GM06990 (cell line): Measurements from ENCODE around the gene FANCG.

ENCODE experiments used
- DNase-seq: peaks from one replicate; pipeline ENCODE4 v3.0.0-alpha.2; 2011; ENCODE audit not compliant: insufficient read length; ENCODE audit errors: extremely low read depth
- H3K27me3 ChIP-seq: replicated peaks from 2 replicates; pipeline ENCODE4 v1.6.0; 2011; ENCODE audit warnings: low read length; ENCODE audit not compliant: control insufficient read depth, insufficient read depth
- H3K36me3 ChIP-seq: 2 replicates; pipeline ENCODE4 v1.5.1; 2011; ENCODE audit warnings: low read length; ENCODE audit not compliant: control insufficient read depth, insufficient read depth
- H3K4me3 ChIP-seq: replicated peaks from 2 replicates; pipeline ENCODE4 v1.5.1; 2011; ENCODE audit warnings: low read depth, mild to moderate bottlenecking, control low read depth, low read length
- TF ChIP-seq, protein P1 (sequence below): IDR thresholded peaks from 2 replicates; pipeline ENCODE4 v1.5.1; 2011; ENCODE audit warnings: low read length, control low read depth, mild to moderate bottlenecking, inconsistent platforms; ENCODE audit not compliant: insufficient read depth, poor library complexity, severe bottlenecking

FANCG gene

DNA sequence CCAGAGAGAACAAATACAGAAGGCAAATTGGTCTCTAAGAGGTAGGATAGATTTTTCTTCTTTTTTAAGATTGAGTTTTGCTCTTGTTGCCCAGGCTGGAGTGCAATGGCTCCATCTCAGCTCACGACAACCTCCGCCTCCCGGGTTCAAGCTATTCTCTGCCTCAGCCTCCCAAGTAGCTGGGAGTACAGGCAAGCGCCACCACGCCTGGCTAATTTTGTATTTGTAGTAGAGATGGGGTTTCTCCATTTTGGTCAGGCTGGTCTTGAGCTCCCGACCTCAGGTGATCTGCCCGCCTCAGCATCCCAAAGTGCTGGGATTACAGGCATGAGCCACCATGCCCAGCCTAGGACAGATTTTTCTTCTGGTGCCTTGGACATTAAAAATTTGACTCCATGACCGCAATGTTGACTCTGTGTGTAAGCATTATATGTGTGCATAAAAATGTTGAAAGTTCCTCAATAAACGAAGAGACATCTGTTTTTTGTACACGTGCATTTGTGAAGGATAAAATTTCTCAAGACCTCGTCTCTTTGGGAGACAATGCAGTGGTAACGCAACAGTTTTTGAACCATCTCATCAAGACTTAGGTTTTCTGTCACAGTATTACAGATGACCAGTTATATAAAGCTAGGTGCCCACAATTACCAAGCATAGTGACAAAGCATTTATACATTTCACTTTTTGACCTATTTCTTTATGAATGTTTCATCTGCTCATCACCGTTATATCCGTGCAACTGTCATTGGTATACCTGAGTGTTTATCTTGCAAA is 24.7 kb downstream of the FANCG start:
- Histone ChIP-seq H3K4me3 (no peak overlapping the region), H3K27me3 (no peaks in the 10 kb centered on the region), H3K36me3 (peaks cover 30% of the 10 kb centered on the region)
- DNase-seq = no peak
- TF ChIP-seq, protein P1, sequence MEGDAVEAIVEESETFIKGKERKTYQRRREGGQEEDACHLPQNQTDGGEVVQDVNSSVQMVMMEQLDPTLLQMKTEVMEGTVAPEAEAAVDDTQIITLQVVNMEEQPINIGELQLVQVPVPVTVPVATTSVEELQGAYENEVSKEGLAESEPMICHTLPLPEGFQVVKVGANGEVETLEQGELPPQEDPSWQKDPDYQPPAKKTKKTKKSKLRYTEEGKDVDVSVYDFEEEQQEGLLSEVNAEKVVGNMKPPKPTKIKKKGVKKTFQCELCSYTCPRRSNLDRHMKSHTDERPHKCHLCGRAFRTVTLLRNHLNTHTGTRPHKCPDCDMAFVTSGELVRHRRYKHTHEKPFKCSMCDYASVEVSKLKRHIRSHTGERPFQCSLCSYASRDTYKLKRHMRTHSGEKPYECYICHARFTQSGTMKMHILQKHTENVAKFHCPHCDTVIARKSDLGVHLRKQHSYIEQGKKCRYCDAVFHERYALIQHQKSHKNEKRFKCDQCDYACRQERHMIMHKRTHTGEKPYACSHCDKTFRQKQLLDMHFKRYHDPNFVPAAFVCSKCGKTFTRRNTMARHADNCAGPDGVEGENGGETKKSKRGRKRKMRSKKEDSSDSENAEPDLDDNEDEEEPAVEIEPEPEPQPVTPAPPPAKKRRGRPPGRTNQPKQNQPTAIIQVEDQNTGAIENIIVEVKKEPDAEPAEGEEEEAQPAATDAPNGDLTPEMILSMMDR = no peak

DNA sequence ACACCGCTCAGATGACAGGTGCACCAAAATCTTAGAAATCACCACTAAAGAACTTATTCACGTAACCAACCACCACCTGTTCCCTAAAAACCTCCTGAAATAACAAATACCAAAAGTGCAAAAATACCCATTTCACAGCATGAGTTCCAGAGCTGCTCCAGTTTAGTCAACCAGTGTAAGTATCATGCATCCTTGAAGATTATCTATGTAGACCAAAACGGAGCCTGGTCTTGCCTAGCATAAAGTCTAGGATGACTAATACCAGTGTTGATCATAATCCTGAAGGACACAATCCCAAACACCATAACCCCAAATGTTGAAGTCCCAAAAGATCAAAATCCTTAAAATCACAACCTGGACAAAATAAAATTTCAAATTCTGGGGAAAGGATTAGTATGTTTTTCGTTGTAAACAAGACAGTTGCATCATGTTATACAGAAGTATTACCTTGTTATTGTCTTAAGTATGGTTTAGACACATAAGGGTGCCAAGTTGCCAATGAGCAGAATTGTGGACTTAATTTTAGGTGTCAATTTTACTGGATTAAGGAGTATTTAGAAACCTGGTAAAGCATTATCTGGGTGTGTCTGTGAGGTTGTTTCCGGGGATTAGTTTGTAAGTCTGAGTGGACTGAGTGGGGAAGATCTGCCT is 25.4 kb downstream of the FANCG start:
- peaks cover 26% of the 10 kb centered on the region for H3K36me3 ChIP-seq
- H3K27me3 ChIP-seq = no peaks in the 10 kb centered on the region
- DNase-seq = no peak
- no peak overlapping the region for H3K4me3 ChIP-seq
- TF ChIP-seq, protein P1 = no peak

DNA sequence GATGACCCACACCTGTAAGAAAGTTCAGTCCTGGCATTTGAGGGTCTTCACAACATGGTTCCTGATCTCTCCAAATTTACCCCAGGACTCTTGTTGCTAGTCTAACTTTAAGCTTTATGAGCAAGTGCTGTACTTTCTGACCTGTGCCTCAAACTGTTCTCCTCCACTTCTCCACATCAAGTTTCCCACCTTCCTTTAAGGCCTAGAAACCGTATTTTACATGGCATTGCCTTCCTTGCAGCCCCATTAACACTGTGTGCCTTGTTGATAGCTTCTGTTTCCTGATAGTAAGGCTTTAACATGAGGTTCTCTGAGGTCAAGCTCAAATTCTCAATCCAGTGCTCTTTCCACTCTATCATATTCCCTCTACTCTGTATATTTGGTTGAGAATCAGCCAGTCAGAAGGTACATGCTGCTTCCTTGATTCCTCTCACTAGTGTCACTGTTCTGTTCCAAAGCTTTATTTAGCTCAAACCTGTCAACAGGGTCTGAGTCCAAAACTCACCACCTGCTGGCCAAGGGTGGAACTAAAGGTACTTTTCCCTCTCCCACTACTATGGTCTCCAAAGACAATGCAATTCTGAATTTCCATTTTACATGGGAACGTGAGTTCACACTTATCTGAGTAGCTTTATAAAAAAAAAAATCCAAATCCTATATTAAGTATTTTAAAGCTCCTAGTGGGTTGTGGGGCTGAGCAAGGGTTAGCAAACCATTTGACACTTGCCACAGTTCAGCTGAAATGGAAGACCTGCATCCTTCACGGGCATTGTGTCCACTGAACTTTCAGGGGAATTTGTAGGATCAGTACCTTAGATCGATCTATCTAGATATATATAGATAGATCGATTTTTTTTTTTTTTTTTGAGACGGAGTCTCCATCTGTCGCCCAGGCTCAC is 28.4 kb downstream of the FANCG start:
- Histone ChIP-seq H3K27me3 (no peaks in the 10 kb centered on the region), H3K4me3 (no peak overlapping the region), H3K36me3 (peaks cover 6% of the 10 kb centered on the region)
- TF ChIP-seq, protein P1 = peak; percentile 67
- DNase-seq = no peak

DNA sequence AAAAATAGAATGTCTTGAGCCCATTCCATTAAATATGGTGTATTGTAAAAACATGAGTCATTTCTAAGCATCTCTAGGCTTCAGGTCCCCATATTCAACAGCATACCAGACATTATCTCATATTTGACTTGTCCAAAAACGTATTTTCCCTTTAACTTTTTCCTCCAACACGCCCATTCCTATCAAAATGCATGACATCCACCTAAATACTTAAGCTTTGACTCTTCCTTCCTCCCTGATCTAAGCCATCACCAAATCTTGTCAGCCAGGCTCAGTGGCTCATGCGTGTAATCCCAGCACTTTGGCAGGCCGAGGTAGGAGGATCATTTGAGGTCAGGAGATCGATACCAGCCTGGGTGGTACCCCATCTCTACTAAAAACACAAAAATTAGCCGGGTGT is 31.2 kb downstream of the FANCG start:
- Histone ChIP-seq H3K36me3 (peaks cover 3% of the 10 kb centered on the region; the same call in 1 of the 2 replicates), H3K27me3 (no peaks in the 10 kb centered on the region), H3K4me3 (no peak overlapping the region)
- DNase-seq = no peak
- TF ChIP-seq, protein P1 = no peak

DNA sequence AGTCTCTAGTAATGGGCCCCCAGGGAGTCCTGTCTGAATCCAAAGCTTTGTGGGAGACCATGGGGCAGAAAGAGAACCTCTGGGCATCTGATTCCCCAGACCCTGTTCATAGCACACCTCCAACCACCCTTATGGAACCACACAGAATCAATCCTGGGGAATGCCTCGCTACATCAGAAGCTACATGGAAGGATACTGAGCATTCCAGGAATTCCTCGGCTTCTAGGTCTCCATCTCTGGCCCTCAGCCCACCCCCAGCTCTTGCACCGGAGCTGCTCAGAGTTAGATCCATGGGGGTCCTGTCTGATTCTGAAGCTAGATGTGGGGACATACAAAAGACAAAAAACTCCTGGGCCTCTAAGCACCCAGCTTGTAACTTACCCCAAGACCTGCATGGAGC is 35.7 kb downstream of the FANCG start:
- H3K27me3 ChIP-seq = no peaks in the 10 kb centered on the region
- no peaks in the 10 kb centered on the region; the same call in 1 of the 2 replicates for H3K36me3 ChIP-seq
- no peak overlapping the region for H3K4me3 ChIP-seq
- TF ChIP-seq, protein P1 = no peak
- no peak for DNase-seq
